Colonic mucosa (tissue), 4 donors: ENCODE measurements around the gene ADD2. TPM values are rescaled to one million over a fixed set of nuclear protein-coding genes. Genes with fewer than 3 reads are reported as not detected.

Experiments
- DNase-seq: peaks from one replicate; pipeline ENCODE4 v3.0.0-alpha.2; 2020
- H3K27ac ChIP-seq: fragments of 200-600 bp; one replicate; pipeline ENCODE4 v1.8.0; 2021
- H3K27me3 ChIP-seq: fragments of 200-600 bp; one replicate; pipeline ENCODE4 v1.8.0; 2021
- H3K36me3 ChIP-seq: fragments of 200-600 bp; one replicate; pipeline ENCODE4 v1.8.0; 2021
- H3K4me1 ChIP-seq: fragments of 200-600 bp; one replicate; pipeline ENCODE4 v1.8.0; 2021; ENCODE audit warnings: mild to moderate bottlenecking
- H3K4me3 ChIP-seq: fragments of 200-600 bp; one replicate; pipeline ENCODE4 v1.8.0; 2021
- H3K9ac ChIP-seq, 2 donors: one replicate each; pipeline ENCODE4 v1.7.0; 2013; ENCODE audit warnings: control low read depth in 2 of 2, low read depth in 2 of 2, low read length in 2 of 2
- H3K9me3 ChIP-seq: fragments of 200-600 bp; one replicate; pipeline ENCODE4 v1.8.0; 2021
- intact Hi-C: fragments of 100-400 bp; cut with DNase I; formaldehyde crosslinking; loops from one replicate; pipeline ENCODE4 v1.14.1; 2022
- total RNA-seq, 2 donors: library from RNA; stranded (reverse); fragmentation: NEBNext Ultra II Directional in 1 of 2; extraction: Animal tissue kit (Norgen Biotek cat#: 25700) in 1 of 2; gene quantifications; one replicate each; pipeline ENCODE4 v1.2.1, GENCODE V29; 2021
- TF ChIP-seq, protein P1 (sequence below): fragments of 200-600 bp; IDR thresholded peaks from one replicate; pipeline ENCODE4 v1.8.0; 2022; ENCODE audit warnings: antibody characterized with exemption, mild to moderate bottlenecking
- donor health status: healthy.
- donor health status: DM: no; HTN: no; CAD: no.
- donor health status: DM: no; HTN: no; CAD: no.

The ADD2 gene
- total RNA-seq, 2 donors from 2014 or later = 0.79 to 1.1 TPM

DNA sequence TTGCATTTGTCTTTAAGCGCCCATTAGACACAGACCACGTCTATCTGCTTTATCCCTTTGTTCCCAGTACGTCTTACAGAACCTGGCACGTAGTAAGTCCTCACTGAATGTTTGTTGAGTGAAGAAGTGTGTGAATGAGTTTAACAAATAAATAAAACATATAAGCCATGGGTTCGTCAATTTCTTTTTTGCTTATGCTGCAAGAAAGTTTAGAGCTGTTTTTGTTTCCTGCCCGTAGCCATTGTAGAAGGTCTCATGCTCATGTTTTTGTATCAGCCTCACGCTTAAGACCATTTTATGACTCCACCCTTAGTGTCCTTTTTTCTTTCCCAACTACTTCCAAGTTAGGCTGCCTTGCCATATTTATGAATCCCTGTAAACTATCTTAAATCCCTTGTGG is 2.5 kb downstream of the ADD2 start:
- TF ChIP-seq, protein P1, sequence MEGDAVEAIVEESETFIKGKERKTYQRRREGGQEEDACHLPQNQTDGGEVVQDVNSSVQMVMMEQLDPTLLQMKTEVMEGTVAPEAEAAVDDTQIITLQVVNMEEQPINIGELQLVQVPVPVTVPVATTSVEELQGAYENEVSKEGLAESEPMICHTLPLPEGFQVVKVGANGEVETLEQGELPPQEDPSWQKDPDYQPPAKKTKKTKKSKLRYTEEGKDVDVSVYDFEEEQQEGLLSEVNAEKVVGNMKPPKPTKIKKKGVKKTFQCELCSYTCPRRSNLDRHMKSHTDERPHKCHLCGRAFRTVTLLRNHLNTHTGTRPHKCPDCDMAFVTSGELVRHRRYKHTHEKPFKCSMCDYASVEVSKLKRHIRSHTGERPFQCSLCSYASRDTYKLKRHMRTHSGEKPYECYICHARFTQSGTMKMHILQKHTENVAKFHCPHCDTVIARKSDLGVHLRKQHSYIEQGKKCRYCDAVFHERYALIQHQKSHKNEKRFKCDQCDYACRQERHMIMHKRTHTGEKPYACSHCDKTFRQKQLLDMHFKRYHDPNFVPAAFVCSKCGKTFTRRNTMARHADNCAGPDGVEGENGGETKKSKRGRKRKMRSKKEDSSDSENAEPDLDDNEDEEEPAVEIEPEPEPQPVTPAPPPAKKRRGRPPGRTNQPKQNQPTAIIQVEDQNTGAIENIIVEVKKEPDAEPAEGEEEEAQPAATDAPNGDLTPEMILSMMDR = no peak
- H3K27me3 ChIP-seq = peaks cover 44% of the 10 kb centered on the region
- intact Hi-C loops = no loop called here
- no peaks in the 10 kb centered on the region for H3K9me3 ChIP-seq
- no peak overlapping the region for H3K27ac ChIP-seq
- no peaks in the 10 kb centered on the region for H3K36me3 ChIP-seq
- no peak overlapping the region for H3K4me3 ChIP-seq
- DNase-seq = no peak
- no peak overlapping the region for H3K9ac ChIP-seq
- peaks cover 5% of the 10 kb centered on the region for H3K4me1 ChIP-seq

DNA sequence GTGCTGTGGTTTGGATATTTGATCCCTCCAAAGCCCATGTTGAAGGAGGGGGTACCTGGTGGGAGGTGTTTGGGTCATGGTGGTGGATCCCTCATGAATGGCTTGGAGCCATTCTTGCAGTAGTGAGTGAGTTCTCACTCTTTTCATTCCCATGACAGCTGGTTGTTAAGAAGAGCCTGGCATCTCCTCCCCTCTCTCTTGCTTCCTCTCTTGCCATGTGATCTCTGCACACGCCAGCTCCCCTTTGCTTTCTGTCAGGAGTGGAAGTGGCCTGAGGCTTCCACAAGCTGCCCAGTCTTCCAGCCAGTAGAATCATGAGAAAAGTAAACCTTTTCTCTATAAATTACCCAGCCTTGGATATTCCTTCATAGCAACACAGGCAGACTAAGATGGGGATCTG is 8.6 kb downstream of the ADD2 start:
- Histone ChIP-seq H3K36me3 (no peaks in the 10 kb centered on the region), H3K9ac (no peak overlapping the region), H3K4me1 (no peaks in the 10 kb centered on the region), H3K4me3 (no peak overlapping the region), H3K9me3 (no peaks in the 10 kb centered on the region), H3K27me3 (no peaks in the 10 kb centered on the region), H3K27ac (no peak overlapping the region)
- TF ChIP-seq, protein P1 = no peak
- intact Hi-C loops = no loop called here
- DNase-seq = no peak

DNA sequence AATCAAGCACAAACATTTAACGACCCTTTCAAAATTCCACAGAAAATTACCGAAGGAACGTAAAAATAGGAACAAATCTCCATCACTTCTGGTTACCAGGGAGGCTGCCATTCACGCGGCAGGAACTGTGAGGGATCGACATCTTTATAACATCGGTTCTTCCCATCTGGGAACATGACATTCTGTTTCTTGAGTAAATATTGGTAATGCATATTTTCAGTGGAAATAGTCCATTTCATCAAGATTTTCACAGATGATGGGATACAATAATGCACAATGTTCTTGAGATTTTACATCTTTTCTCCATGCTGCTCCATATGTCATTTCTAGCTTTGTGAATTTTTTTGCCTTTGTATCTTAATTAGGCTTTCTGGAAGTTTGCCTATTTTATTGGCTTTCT is 10.0 kb downstream of the ADD2 start:
- Histone ChIP-seq H3K4me3 (no peak overlapping the region), H3K4me1 (no peaks in the 10 kb centered on the region), H3K9ac (no peak overlapping the region), H3K27me3 (no peaks in the 10 kb centered on the region), H3K27ac (no peak overlapping the region), H3K9me3 (no peaks in the 10 kb centered on the region), H3K36me3 (no peaks in the 10 kb centered on the region)
- intact Hi-C loops = no loop called here
- TF ChIP-seq, protein P1 = no peak
- no peak for DNase-seq

DNA sequence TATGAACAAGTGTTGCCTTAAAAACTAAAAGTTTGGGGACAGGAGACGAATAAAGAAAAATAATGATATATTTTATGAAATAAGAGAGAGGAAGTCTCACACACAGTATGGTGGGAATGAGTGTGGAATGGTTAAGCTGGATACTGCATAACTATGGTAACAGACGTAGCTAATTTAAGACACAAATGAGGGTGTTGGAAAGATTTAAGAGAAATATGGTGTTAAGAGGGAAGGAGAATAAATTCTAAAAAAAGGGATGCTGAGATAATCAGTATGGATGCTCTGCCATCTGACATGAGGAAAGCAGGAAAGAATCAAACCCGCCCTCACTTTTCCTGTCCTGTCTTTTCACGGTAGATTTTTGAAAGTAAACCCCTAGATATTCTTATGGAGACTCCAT is 10.6 kb downstream of the ADD2 start:
- Histone ChIP-seq H3K36me3 (no peaks in the 10 kb centered on the region), H3K27me3 (no peaks in the 10 kb centered on the region), H3K4me3 (no peak overlapping the region), H3K9me3 (no peaks in the 10 kb centered on the region), H3K4me1 (no peaks in the 10 kb centered on the region), H3K27ac (no peak overlapping the region), H3K9ac (no peak overlapping the region)
- no peak for DNase-seq
- TF ChIP-seq, protein P1 = no peak
- intact Hi-C loops = no loop called here

DNA sequence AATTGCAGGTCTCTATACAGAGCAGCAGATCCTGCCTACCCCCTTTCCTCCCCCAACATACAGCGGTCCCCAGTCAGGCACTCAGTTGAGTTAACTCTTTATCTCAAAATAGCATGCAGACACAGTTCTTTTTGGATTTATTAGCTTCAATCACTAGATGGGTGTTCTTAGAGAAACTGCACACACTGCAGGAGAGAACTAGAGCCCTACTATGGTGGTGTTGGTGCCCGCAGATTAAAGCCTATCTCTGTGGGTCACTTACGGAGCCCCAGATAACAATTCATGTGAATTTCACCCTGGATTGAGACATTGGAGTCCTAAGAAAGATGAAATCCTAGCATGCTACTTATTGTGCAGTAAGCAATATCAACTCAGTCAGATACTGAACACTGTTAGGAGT is 11.9 kb downstream of the ADD2 start:
- DNase-seq = no peak
- no peak overlapping the region for H3K4me3 ChIP-seq
- H3K27ac ChIP-seq = no peak overlapping the region
- TF ChIP-seq, protein P1 = no peak
- H3K9ac ChIP-seq = no peak overlapping the region
- no peaks in the 10 kb centered on the region for H3K4me1 ChIP-seq
- intact Hi-C loops = no loop called here
- no peaks in the 10 kb centered on the region for H3K36me3 ChIP-seq
- H3K27me3 ChIP-seq = no peaks in the 10 kb centered on the region
- no peaks in the 10 kb centered on the region for H3K9me3 ChIP-seq

DNA sequence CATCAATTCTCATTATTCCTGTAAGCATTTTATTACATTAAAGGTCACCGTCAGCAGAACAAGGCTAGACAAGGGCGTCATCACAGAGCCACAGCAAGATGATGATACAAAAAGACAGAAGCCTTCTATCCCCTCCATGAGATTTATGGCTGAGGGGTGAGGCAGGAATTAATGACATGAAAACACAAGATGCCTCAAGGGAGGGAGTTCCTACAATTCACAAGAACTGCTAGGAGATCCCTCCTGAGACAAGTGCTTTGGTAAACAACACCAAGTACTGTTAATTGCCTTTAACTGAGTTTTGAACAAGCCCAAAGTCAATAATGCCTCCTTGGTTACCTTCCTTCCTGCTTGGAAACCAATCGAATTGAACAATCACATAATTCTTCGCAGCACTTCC is 14.1 kb downstream of the ADD2 start:
- no peaks in the 10 kb centered on the region for H3K4me1 ChIP-seq
- DNase-seq = no peak
- H3K4me3 ChIP-seq = no peak overlapping the region
- H3K9me3 ChIP-seq = no peaks in the 10 kb centered on the region
- H3K9ac ChIP-seq = no peak overlapping the region
- no peak overlapping the region for H3K27ac ChIP-seq
- no peaks in the 10 kb centered on the region for H3K27me3 ChIP-seq
- TF ChIP-seq, protein P1 = no peak
- intact Hi-C loops = no loop called here
- no peaks in the 10 kb centered on the region for H3K36me3 ChIP-seq
